NT2/D1 (cell line): ENCODE results near the gene NPC2.

ENCODE experiments used
- DNase-seq: peaks from one replicate; pipeline ENCODE4 v3.0.0-alpha.2; 2011; ENCODE audit warnings: low read depth, low spot score
- H3K27me3 ChIP-seq: 2 replicates; pipeline ENCODE4 v1.6.0; 2011; ENCODE audit warnings: mild to moderate bottlenecking; ENCODE audit not compliant: insufficient read length, insufficient read depth
- H3K36me3 ChIP-seq: 2 replicates; pipeline ENCODE4 v1.6.1; 2011; ENCODE audit warnings: mild to moderate bottlenecking, low read length, mixed read lengths; ENCODE audit not compliant: insufficient read depth, insufficient read length
- H3K4me1 ChIP-seq: 2 replicates; pipeline ENCODE4 v1.5.1; 2011; ENCODE audit not compliant: insufficient read depth, insufficient read length
- H3K4me3 ChIP-seq: 2 replicates; pipeline ENCODE4 v1.5.1; 2011; ENCODE audit warnings: low read depth; ENCODE audit not compliant: insufficient read length
- H3K9ac ChIP-seq: 2 replicates; pipeline ENCODE4 v1.6.0; 2011; ENCODE audit warnings: low read depth; ENCODE audit not compliant: insufficient read length
- H3K9me3 ChIP-seq: 2 replicates; pipeline ENCODE4 v1.5.1; 2011; ENCODE audit warnings: mild to moderate bottlenecking, low read length; ENCODE audit not compliant: insufficient read depth
- SUZ12 ChIP-seq: IDR thresholded peaks from 2 replicates; pipeline ENCODE4 v1.6.1; 2011; ENCODE audit not compliant: insufficient read length, insufficient read depth; ENCODE audit errors: extremely low read depth
- YY1 ChIP-seq: IDR thresholded peaks from 2 replicates; pipeline ENCODE4 v1.6.1; 2011; ENCODE audit not compliant: insufficient read length, insufficient read depth
- ZNF274 ChIP-seq: IDR thresholded peaks from 2 replicates; pipeline ENCODE4 v1.6.1; 2011; ENCODE audit warnings: mild to moderate bottlenecking, low read depth, low read length

The NPC2 gene

DNA sequence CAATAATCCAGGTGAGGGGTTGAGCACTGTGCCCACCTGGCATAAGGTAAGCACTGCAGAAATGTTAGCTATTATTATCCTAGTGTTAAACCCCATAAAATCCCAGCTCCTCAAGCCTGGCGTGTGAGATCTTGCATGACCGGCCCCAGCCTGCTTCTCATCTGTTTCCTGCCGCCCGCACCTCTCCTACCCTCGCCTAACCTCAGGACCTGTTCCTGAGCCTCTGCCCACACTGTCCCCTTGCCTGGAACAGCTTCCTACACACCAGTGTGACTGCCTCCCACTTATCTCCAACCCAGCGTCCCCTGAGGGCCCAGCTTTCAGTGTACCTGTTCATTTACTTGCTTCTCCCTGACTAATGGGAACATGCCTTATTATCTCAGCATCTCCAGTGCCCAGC lies 25.1 kb upstream of the NPC2 start:
- H3K4me3 ChIP-seq = no peak overlapping the region
- H3K9ac ChIP-seq = no peak overlapping the region
- H3K4me1 ChIP-seq = peaks cover 5% of the 10 kb centered on the region
- no peaks in the 10 kb centered on the region for H3K27me3 ChIP-seq
- no peak for TF ChIP-seq SUZ12
- TF ChIP-seq ZNF274 = no peak
- TF ChIP-seq YY1 = no peak
- DNase-seq = no peak
- H3K36me3 ChIP-seq = peaks cover 5% of the 10 kb centered on the region
- no peaks in the 10 kb centered on the region for H3K9me3 ChIP-seq

- no peaks in the 10 kb centered on the region for H3K27me3 ChIP-seq
- peaks cover 5% of the 10 kb centered on the region for H3K36me3 ChIP-seq
- no peak for DNase-seq
- H3K9ac ChIP-seq = no peak overlapping the region
- TF ChIP-seq SUZ12 (no peak), YY1 (no peak), ZNF274 (no peak)
- no peaks in the 10 kb centered on the region for H3K9me3 ChIP-seq
- peaks cover 5% of the 10 kb centered on the region for H3K4me1 ChIP-seq
- no peak overlapping the region for H3K4me3 ChIP-seq
These were observed 24.6 kb upstream of the NPC2 start for GRCh38 chr14:74517731-74518130.

GRCh38 chr14:74516451-74517160 lies 23.5 kb upstream of the NPC2 start:
- H3K9me3 ChIP-seq = no peaks in the 10 kb centered on the region
- H3K4me1 ChIP-seq = peaks cover 5% of the 10 kb centered on the region
- peaks cover 7% of the 10 kb centered on the region for H3K36me3 ChIP-seq
- H3K27me3 ChIP-seq = no peaks in the 10 kb centered on the region
- no peak overlapping the region for H3K4me3 ChIP-seq
- H3K9ac ChIP-seq = no peak overlapping the region
- DNase-seq = peak; percentile 43
- TF ChIP-seq ZNF274 = no peak

GRCh38 chr14:74515891-74516412 lies 22.8 kb upstream of the NPC2 start:
- no peaks in the 10 kb centered on the region for H3K27me3 ChIP-seq
- H3K9me3 ChIP-seq = no peaks in the 10 kb centered on the region
- H3K9ac ChIP-seq = no peak overlapping the region
- no peak for DNase-seq
- H3K36me3 ChIP-seq = peaks cover 3% of the 10 kb centered on the region
- no peak for TF ChIP-seq SUZ12
- TF ChIP-seq ZNF274 = no peak
- TF ChIP-seq YY1 = no peak
- no peak overlapping the region for H3K4me3 ChIP-seq
- peaks cover 5% of the 10 kb centered on the region for H3K4me1 ChIP-seq

GRCh38 chr14:74514471-74514941 lies 21.4 kb upstream of the NPC2 start:
- Histone ChIP-seq H3K9ac (no peak overlapping the region), H3K4me3 (no peak overlapping the region), H3K9me3 (no peaks in the 10 kb centered on the region), H3K36me3 (peaks cover 3% of the 10 kb centered on the region), H3K4me1 (peaks cover 10% of the 10 kb centered on the region), H3K27me3 (no peaks in the 10 kb centered on the region)
- TF ChIP-seq YY1 (no peak), ZNF274 (no peak), SUZ12 (no peak)
- DNase-seq = no peak

- H3K4me1 ChIP-seq = peaks cover 13% of the 10 kb centered on the region
These were observed 19.1 kb upstream of the NPC2 start for GRCh38 chr14:74511966-74512830.

DNA sequence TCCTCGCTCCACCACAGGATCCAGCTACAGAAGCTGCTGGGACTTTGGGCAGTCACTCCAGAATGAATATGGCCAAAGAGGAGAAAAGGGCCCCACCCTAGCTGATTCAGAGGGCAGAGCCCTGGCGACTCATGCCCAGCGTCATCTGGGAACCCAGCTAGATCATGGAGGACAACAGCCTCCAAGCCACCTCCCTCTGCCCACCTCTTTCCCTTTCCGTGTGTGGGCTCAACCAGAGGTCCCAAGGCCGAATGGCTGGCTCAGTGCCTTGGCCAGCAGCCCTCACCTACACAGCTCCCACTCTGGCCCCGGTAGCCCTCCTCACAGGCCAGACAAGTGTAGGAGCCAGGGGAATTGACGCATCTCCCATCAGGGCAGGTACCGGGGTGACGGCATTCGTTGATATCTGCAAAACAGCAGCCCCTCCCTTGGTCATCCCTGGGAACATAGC lies 17.9 kb upstream of the NPC2 start:
- Histone ChIP-seq H3K27me3 (no peaks in the 10 kb centered on the region), H3K36me3 (peaks cover 3% of the 10 kb centered on the region), H3K4me3 (no peak overlapping the region), H3K4me1 (peaks cover 12% of the 10 kb centered on the region), H3K9me3 (no peaks in the 10 kb centered on the region), H3K9ac (no peak overlapping the region)
- no peak for TF ChIP-seq ZNF274
- TF ChIP-seq SUZ12 = no peak
- no peak for TF ChIP-seq YY1
- DNase-seq = no peak

More at GRCh38 chr14:74511966-74512830, 19.1 kb upstream of the NPC2 start:
- H3K36me3 ChIP-seq = peaks cover 3% of the 10 kb centered on the region
- H3K9me3 ChIP-seq = no peaks in the 10 kb centered on the region
- DNase-seq = no peak
- TF ChIP-seq SUZ12 (no peak), YY1 (no peak), ZNF274 (no peak)
- H3K9ac ChIP-seq = no peak overlapping the region
- no peak overlapping the region for H3K4me3 ChIP-seq
- H3K27me3 ChIP-seq = no peaks in the 10 kb centered on the region
